Measurements from ENCODE around the gene FOXL2.
"Not testable (repeated sequence)": the region's sequence is repeated elsewhere in the genome, so short reads cannot be mapped to it uniquely, and the experiment has no call there.

The FOXL2 gene

DNA sequence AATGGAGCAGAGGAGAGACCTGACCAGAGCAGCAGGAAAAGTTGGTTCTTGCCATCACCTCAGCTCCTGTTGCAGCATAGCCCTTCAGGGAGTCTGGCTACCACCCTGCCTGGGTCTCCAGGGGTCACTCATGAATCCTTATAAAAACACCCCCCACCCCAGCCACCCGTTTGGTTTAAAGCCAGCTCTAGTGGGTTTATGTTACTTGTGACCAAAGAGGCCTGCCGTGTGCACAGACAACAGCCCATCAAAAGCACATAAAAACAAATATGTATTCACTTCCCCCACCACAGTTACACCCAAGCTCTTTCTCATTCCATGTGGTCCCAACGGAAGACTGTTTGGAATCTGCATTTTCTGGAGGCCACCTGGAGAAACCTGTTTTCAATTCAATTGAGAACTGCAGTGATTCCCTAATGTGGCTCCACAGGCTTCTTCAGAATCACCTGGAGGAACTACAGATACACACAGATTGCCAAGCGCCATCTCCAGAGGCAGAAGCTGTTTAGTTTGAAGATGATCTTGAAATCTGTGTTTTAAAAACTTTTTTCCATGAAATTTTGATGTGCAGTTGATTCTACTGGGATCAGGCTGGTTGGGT, 13.8 kb downstream of the FOXL2 start:
- no peak for DNase-seq (ENCODE audit: low read depth)

DNA sequence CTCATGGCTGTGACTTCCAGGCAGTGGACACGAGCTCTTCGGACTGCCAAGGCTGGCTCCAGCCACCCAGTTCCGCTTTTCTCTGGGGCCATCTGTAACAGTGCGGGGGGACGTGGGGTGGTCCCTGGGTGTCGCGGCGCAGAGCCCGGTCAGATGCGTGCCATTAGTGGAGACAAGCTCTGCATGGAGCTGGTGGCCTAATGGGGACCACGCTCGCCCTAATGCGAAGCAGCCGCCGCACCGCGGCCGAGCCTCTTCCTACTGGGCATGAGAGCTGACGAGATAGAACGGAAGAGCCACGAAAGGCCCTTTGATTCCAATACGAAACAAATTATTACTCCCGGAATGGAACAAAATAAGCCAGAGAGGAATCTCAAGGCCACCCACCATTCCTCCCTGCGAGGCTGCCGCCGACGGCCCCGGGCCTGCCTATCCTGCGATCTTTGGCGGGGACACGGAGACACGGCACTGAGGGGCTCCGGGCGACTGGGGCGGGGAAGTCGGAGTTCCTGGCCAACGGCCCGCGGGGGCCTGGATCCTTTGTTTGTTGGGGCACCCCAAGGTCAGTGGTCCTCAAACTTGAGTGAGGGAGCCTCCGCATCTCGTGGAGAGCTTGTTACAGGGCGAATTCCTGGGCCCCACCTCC, 18.1 kb downstream of the FOXL2 start:
- no peak for DNase-seq (ENCODE audit: low read depth)

DNA sequence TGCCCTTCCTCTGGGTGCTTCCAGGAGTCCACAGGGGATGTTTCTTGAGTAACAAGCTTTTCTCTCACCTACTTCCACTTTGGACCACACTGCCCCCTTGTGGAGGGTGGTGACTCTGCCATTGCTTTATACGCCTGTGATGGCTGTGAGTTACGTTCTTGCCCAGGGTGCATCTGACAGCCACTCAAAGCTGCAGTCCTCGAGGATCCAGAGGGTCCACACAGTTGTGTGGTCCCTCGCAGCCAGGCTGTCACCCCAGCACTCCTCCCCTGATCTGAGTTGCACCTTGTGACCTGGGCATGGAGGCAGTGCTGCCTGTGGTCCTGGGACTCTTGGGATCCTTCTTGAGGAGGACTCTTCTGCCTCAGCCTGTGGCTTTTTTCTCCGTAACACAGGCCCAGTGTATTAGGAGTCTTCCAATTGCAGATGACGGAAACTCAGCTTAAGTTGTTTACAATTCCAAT, 23.4 kb downstream of the FOXL2 start:
- no peak for DNase-seq (ENCODE audit: low read depth)

DNA sequence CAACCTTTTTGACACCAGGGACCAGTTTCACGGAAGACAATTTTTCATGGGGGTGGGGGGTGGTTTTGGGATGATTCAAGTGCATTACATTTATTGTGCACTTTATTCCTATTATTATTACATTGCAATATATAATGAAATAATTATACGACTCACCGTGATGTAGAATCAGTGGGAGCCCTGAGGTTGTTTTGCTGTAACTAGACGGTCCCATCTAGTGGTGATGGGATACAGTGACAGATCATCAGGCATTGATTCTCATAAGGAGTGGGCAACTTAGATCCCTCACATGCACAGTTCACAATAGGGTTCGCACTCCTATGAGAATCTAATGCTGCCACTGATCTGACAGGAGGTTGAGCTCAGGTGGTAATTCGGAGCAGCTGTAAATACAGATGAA, 24.5 kb downstream of the FOXL2 start:
- DNase-seq (ENCODE audit: low read depth), result not testable (repeated sequence)

DNA sequence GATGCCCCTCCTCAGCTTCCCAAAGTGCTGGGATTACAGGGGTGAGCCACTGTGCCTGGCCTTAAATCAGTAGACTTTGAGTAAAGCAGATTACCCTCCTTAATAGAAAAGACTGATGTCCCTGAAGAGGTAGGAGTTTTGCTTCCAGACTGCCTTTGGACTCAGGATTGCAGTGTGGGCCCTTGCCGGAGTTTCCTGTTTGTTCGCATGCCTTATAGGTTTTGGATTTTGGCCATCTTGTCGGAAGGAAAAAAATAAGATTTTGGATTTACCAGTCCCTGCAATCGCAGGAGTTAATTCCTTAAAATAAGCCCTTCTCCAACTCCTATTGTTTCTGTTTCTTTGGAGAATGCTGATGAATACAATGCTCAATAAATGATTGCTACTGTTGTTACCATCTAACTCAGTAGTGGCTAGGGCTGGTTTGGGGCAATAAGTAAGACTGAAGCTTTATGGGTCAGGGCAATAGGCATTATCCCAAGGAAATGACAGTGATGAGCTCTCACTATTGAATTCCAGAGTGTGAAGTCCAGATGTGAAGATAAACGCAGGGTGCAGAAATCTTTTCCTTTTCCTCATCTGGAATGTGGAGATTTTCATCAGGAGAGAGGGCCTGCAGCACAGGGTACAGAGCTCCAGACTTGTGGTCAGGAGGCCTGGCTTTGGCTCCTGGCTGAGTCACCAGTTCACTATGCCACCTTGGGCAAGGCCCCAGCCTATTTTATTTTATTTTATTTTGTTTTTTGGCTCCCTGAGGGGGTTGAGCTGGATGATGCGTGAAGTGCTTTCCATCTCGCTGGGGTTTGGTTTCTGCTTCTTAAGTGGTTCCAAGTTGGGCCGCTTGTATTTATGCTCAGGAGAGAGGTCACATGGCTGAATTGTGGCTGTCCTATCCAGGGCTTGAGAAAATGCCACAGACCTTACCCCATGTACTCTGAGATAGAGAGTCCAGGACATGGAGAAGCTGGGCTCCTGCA, 25.3 kb downstream of the FOXL2 start:
- peak; percentile 86 for DNase-seq (ENCODE audit: low read depth)

DNA sequence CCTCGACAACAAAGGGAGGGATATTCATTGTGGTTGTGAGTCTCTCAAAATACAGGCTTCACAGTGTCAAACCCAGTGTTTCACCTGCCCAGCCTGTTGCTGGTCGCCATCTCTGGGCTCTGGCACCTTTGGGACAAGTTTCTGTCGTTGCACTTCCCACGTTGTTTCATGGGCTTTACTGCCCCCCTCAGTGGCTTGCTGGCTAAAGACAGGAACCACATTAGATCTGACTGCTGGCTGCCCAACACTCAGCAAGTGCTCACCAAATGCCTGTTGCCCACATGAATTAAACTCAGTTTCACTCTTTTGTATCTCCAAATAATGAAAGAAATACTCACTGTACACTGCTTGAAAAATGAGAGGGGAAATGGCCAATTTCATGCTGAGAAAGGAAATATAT, 27.6 kb downstream of the FOXL2 start:
- no peak for DNase-seq (ENCODE audit: low read depth)

DNA sequence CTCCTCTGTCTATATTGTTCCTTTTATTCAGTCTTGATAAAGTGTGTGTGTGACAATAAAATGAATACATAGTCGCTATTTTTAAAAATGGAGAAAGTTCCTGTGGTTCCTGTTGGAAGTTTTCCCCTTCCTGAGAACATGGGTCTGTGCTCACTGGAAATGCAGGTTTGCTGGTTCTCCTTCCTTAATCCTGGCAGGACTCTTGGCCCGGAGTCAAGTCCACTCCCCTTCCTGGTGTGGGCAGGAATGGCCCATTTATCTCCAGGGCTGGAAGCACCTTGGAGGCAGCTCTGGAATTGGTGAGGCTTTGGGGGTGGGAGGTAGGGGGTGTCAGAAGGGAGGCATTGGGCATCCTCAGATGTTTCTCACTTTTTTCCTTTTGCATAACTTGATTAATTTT, 30.1 kb downstream of the FOXL2 start:
- DNase-seq (ENCODE audit: low read depth), result no peak

DNA sequence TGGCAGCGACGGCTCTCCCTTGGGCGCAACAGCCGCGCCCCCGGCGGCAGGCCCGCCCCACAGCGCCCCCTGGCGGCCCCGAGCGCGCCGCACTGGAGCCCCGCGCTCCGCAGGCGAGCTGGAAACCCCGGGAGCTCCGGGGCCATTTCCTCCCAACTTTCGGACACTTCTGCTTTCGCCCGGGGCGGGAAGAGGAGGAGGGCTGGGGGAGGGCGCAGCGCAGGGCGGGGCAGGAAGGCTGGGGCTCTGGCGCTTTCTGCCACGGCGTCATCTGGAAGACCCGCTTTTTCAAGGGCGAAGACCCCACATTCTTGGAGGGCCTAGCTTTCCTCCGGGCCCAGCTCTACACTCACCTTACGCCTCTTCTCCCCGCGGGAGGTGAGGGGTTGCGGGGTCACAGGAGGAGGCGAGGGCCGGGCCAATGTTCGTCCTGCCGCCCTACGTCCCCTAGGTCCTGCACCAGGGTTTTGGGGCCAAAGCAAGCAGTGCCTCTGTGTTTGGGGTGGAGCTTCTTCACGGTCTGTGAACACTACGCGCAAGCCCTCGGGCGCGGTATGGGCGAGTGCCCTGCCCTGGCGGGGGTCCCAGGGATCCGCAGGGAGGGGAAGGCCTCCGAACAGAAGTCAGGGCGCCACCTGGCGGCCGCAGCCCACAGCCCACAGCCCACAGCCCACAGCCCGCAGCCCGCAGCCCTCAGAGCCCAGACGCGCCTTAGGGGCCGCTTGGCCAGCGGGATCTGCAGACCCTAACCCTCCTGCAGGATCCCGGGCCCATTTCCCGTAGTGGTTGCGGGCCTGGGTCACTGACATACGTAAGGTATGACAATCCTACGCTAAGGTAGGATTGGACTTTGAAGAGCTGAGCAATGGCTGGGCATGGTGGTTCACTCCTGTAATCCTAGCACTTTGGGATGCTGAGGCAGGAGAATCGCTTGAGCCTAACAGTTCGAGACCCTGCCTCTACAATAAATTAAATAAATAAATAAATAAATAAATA, 31.1 kb downstream of the FOXL2 start:
- peak; percentile 55 for DNase-seq (ENCODE audit: low read depth)

DNA sequence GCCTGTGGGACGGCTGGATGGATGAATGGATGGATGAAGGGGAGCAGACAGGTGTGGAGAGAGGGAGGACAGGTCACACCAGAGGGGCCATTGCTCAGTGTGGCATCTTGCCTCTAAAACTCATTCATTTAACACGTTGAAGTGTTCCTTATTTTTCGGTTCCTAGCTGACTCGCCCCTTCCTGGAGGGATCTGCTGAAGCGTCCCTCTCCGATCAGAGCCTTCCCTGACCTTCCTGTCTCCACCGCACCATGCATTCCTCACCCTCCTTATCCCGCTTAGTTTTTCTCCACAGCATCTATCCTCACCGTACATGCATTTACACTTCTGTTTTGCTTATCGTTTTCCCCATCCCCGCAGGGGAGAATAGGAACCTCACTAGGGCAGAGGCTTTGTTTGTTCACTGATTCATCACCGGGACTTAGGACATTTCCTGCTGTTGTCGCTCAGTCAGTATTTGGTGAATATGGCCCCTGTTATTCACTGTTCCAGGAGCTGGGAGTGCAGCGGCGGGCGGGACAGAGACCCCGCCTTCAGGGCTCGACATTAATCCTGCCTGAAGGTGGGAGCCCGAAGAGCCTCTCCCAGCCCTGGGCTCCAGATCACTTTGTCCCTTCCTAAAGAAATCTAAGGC, 32.0 kb downstream of the FOXL2 start:
- DNase-seq (ENCODE audit: low read depth), result no peak

DNA sequence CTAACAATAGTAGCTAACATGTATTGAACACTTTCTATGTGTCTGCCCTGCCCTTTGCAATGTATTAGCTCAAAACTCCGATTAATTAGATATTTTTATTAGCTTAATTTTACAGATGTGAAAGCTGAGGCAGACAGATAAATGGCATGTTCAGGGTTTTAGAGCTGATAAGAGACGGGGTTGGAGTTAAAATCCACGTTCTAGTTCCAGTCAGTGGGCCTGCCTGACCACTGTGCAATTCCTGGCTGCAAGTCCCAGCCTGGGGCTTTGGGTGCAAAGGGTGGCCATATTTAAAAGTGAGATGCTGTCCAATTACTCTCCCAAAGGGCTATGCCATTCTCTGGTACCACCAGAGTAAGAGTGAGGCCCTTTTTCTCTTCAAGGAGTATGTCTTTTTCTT, 33.2 kb downstream of the FOXL2 start:
- no peak for DNase-seq (ENCODE audit: low read depth)

DNA sequence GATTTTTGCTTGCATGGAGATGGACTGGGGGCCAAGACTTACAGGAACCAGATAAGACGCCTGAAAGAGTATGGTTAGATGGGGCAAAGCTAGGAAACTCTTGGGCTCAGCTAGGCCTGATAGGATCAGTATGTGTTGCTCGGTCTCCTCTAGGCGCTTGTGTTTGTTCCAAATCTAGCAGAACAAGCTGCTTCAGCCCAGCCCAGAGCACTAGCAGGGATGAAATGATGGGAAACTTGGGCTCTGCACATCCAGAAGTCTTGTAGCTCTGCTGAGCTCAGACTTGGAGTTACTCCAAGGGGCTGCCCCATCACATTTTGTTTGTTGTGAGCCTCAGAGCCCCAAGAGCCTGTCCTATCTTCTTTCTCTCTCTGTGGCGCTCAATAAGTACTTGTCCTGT, 34.7 kb downstream of the FOXL2 start:
- no peak for DNase-seq (ENCODE audit: low read depth)

DNA sequence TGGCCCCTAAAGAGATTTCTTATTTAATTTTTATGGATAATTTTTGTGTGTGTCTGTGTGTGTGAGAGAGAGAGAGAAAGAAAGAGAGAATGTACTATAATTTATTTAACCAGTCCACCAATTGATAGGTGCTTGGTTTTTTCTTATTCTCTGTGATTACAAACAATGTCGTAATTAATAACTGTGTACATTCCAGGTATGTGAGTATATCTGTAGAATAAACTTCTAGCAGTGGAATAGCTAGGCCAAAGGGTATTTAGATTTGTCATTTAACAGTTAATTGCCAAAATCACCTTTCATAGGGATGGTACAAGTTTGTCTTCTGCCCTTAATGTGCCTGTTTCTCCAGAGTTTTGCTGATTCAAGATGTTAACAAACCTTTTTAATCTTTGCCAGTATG, 35.3 kb downstream of the FOXL2 start:
- no peak for DNase-seq (ENCODE audit: low read depth)

DNA sequence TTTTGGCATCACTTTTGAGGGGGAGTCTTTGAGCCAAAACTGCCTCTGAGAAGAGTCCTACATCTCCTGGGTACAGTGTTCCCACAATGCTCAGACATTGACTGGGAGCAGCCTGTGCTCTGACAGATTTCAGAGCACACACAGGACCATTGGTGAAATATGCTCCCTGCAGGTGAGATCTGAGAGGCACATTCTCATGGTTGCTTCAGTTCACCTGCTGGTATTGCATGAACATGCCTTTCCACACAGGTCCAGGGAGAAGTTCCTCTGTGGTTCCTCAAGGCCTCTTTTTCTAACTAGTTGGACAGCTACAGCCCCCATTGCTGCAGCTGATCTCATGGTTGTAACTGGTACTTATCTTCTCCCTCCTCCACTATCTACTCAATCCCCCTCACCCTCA, 37.0 kb downstream of the FOXL2 start:
- no peak for DNase-seq (ENCODE audit: low read depth)

DNA sequence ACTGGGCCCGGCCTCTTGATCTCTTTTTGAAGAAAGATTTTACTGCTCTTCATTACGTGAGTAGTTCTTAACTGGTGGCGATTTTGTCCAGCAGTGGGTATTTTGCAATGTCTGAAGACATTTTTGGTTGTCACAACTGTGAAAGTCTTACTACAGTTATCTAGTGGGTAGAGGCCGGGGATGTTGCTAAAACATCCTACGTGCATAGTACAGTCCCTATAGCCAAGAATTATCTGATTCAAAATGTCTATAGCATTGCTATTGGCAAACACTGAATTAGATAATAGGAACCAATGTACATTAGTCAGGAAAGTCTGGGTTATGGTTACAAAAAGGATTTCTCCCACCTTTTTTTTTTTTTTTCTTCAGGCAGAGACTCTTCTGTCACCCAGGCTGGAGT, 38.1 kb downstream of the FOXL2 start:
- no peak for DNase-seq (ENCODE audit: low read depth)

DNA sequence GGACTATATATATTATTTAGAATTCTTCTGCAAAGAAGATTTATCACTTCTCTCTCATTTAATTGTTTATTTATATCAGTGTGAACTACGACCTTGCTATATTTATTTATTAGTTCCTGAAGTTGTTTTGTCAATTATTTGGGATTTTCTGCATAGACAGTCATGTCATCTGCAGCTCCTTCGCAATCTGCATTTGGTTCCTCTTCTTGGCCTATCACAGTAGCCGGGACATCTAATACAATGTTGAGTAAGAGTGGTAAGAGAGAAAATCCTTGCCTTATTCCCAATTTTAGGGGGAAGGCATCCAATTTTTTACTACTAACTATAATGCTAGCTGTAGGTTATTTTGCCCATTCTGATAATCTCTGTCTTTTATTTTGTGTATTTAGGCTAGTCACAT, 39.4 kb downstream of the FOXL2 start:
- no peak for DNase-seq (ENCODE audit: low read depth)

DNA sequence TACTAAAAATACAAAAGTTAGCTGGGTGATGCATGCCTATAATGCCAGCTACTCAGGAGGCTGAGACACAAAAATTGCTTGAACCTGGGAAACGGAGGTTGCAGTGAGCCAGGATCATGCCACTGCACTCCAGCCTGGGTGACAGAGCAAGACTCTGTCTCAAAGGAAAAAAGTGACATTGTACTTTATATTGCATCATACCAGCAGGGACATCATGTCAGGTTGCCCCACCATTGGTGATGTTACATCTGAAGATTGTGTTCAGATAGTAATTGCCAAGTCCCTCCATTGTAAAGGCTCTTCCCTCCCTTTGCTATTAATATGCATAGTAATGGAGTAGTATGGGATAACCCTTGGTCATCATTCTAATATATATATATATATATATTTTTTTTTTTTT, 44.8 kb downstream of the FOXL2 start:
- DNase-seq (ENCODE audit: low read depth), result no peak

DNA sequence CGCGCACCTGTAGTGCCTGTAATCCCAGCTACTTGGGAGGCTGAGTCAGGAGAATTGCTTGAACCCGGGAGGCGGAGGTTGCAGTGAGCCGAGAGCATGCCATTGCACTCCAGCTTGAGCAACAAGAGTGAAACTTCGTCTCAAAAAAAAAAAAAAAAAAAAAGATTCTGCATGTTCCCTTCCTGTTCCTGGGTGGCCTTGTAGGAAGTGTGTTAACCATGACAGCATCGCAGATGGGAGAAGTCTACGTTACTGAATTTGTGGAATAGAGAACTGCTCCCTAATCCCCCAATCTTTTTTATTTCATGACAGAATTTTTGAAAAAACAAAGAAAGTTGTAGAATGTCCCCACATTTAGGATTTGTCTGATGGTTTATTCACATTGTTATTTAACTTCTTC, 45.4 kb downstream of the FOXL2 start:
- no peak for DNase-seq (ENCODE audit: low read depth)

DNA sequence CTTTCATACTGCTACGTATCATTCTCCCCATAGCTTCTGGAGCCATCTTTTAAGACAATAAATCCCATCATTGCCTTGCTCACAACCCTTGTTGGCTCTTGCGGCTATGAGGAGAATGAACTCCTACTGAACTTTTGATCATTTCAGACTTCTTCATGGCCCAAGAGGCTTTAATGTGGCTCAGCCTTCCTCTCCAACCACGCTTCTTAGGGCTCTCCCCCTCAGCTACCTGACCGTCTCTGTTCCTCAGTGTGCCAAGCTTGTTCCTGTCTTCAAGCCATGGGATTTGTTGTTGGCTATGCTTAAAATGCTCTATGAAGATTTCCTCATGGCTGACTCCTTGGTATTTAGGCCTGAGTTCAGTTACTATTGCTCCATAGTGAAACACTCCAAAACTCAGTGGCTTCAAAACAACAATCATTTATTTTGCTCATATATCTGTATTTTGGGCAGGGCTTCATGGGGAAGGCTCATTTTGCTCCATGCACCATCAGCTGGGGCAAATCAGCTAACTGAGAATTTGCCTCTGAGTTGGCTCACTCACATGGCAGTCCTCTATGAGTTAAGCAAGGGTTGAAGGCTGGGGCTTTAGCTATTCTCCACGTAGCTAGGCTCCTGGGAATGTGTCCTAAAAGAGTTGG, 47.5 kb downstream of the FOXL2 start:
- no peak for DNase-seq (ENCODE audit: low read depth)

DNA sequence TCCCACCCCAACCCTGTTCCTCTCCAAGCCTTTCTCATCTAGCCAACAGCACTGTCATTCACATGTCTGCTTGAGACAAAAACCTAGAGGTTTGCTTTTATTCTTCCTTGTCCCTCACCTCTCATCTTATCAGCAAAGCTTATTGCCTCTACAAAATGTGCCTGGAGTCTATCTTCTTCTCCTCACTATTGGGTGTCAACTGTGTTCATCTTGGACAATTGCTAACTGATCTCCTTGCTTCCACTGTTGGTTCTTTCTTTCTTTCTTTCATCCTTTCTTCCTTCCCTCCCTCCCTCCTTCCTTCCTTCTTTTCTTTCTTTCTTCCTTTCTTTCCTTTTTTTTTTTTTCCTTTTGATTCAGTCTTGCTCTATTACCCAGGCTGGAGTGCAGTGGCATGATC, 48.2 kb downstream of the FOXL2 start:
- no peak for DNase-seq (ENCODE audit: low read depth)

DNA sequence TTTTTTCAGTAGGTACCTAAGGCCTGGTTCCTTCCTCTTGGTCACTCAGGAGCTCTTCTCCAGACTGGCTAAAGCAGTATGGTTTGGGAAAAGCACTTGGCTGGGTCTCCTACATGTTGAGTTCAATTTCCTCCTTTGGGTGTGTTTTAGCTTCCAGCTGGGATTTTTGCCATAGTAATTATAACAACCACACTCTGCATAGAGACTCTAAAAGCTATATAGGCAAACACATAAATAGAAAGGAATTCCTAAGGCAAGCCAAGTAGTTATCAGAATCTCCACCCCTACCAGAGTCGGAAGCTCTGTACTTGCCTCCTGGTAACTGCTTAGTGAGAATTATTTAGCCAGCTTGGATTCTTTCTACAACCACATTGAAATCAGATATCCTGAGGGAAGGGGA, 48.6 kb downstream of the FOXL2 start:
- peak; percentile 71 for DNase-seq (ENCODE audit: low read depth)
